HepG2 (cell line): ENCODE data around the gene SYDE2.

Experiments
- ATF7-NPFF ChIP-seq: sonication (generic); formaldehyde crosslinking; IDR thresholded peaks from 2 replicates; pipeline ENCODE4 v1.8.1; 2023; ENCODE audit warnings: mild to moderate bottlenecking, low read depth, missing genetic modification reagents, moderate library complexity
- CERS6 ChIP-seq: sonication (generic); formaldehyde crosslinking; IDR thresholded peaks from 2 replicates; pipeline ENCODE4 v1.5.0; 2020; ENCODE audit warnings: missing genetic modification reagents
- MAX ChIP-seq: IDR thresholded peaks from 2 replicates; pipeline ENCODE4 v1.6.1; 2012; ENCODE audit warnings: inconsistent platforms
- SP1 ChIP-seq, 2 experiments: fragments of 450-650 bp in 1 of 2; sonication (generic) in 1 of 2; formaldehyde crosslinking in 1 of 2; IDR thresholded peaks; 2 replicates each; pipeline versions ENCODE4 v1.4.0 to v1.6.1; 2016 to 2020; ENCODE audit warnings: missing genetic modification reagents in 1 of 2
- SP2 ChIP-seq: sonication (generic); formaldehyde crosslinking; IDR thresholded peaks from 2 replicates; pipeline ENCODE4 v1.5.1; 2020; ENCODE audit warnings: mild to moderate bottlenecking, missing genetic modification reagents
- ZHX2 ChIP-seq, 2 experiments: sonication (generic) in 1 of 2; formaldehyde crosslinking in 1 of 2; IDR thresholded peaks; 2 replicates each; pipeline versions ENCODE4 v1.6.1 to v1.9.0; 2014 to 2022; ENCODE audit warnings: antibody characterized with exemption in 1 of 2, borderline replicate concordance in 1 of 2, inconsistent platforms in 1 of 2, low read depth in 1 of 2, missing genetic modification reagents in 1 of 2
- ZNF331 ChIP-seq: sonication (generic); formaldehyde crosslinking; IDR thresholded peaks from 2 replicates; pipeline ENCODE4 v1.4.0; 2020; ENCODE audit warnings: missing genetic modification reagents
- ZNF775 ChIP-seq: sonication (generic); formaldehyde crosslinking; IDR thresholded peaks from 2 replicates; pipeline ENCODE4 v1.4.0; 2020; ENCODE audit warnings: missing genetic modification reagents, mild to moderate bottlenecking, moderate library complexity, borderline replicate concordance
- TF ChIP-seq, protein P1 (sequence below): sonication (generic); formaldehyde crosslinking; conservative IDR thresholded peaks from 2 replicates; pipeline ENCODE4 v1.4.0; 2020; ENCODE audit warnings: missing genetic modification reagents

- TF ChIP-seq MAX (no peak), SP2 (CRISPR knock-in tag) (no peak), ZNF331 (CRISPR knock-in tag) (no peak), ZNF775 (CRISPR knock-in tag) (no peak), CERS6 (CRISPR knock-in tag) (no peak), SP1 (IDR thresholded peaks at IDR 0.05) (no peak), SP1 (CRISPR knock-in tag; IDR thresholded peaks at IDR 0.05) (no peak), ZHX2 (IDR thresholded peaks at IDR 0.05; ENCODE audit: low read depth) (no peak), ZHX2 (CRISPR knock-in tag; IDR thresholded peaks at IDR 0.05; ENCODE audit: borderline replicate concordance) (no peak), ATF7-NPFF (CRISPR knock-in tag) (no peak)
- TF ChIP-seq, protein P1, sequence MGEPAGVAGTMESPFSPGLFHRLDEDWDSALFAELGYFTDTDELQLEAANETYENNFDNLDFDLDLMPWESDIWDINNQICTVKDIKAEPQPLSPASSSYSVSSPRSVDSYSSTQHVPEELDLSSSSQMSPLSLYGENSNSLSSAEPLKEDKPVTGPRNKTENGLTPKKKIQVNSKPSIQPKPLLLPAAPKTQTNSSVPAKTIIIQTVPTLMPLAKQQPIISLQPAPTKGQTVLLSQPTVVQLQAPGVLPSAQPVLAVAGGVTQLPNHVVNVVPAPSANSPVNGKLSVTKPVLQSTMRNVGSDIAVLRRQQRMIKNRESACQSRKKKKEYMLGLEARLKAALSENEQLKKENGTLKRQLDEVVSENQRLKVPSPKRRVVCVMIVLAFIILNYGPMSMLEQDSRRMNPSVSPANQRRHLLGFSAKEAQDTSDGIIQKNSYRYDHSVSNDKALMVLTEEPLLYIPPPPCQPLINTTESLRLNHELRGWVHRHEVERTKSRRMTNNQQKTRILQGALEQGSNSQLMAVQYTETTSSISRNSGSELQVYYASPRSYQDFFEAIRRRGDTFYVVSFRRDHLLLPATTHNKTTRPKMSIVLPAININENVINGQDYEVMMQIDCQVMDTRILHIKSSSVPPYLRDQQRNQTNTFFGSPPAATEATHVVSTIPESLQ (CRISPR knock-in tag) = no peak
Measured at GRCh38 chr1:85157436-85157835, 43.4 kb downstream of the SYDE2 start.
